Immature natural killer cell (primary cell): ENCODE measurements around the gene SMIM7. TPM values are rescaled to one million over a fixed set of nuclear protein-coding genes. Genes with fewer than 3 reads are reported as not detected.

ENCODE experiments used
- DNase-seq, 3 donors: peaks; one replicate each; pipeline ENCODE4 v3.0.0; 2022; ENCODE audit warnings: mixed read lengths in 1 of 3
- H3K27ac Mint-ChIP-seq, 6 donors: one replicate each; pipeline ENCODE4 v1.8.0; 2020; ENCODE audit warnings: mixed read lengths in 6 of 6, mild to moderate bottlenecking in 5 of 6, inconsistent platforms in 4 of 6, moderate library complexity in 3 of 6
- H3K27me3 Mint-ChIP-seq, 3 donors: one replicate each; pipeline ENCODE4 v1.8.0; 2020 to 2021; ENCODE audit warnings: low read depth in 3 of 3, mild to moderate bottlenecking in 3 of 3, mixed read lengths in 3 of 3, moderate library complexity in 3 of 3, inconsistent platforms in 1 of 3
- H3K36me3 Mint-ChIP-seq, 3 donors: one replicate each; pipeline ENCODE4 v1.8.0; 2020; ENCODE audit warnings: mixed read lengths in 3 of 3, inconsistent platforms in 2 of 3, mild to moderate bottlenecking in 2 of 3
- H3K4me1 Mint-ChIP-seq, 2 donors: one replicate each; pipeline ENCODE4 v1.8.0; 2020; ENCODE audit warnings: inconsistent platforms in 2 of 2, mild to moderate bottlenecking in 2 of 2, mixed read lengths in 2 of 2, moderate library complexity in 1 of 2
- H3K4me3 Mint-ChIP-seq, 5 donors: one replicate each; pipeline ENCODE4 v1.8.0; 2020; ENCODE audit warnings: mild to moderate bottlenecking in 5 of 5, mixed read lengths in 5 of 5, inconsistent platforms in 3 of 5, moderate library complexity in 3 of 5
- H3K9me3 Mint-ChIP-seq, 6 donors: one replicate each; pipeline ENCODE4 v1.8.0; 2020; ENCODE audit warnings: mild to moderate bottlenecking in 6 of 6, mixed read lengths in 6 of 6, inconsistent platforms in 4 of 6, moderate library complexity in 3 of 6
- polyA plus RNA-seq, 3 donors: library from polyadenylated mRNA; unstranded; fragments of 300-500 nt; fragmentation: Illumina TruSeq; gene quantifications; one replicate each; pipeline ENCODE4 v1.2.3, GENCODE V29; 2021

Gene SMIM7
- polyA plus RNA-seq, 3 donors from 2014 or later = 66.3 to 82.2 (median 67.7) TPM

- Mint-ChIP-seq H3K27me3 (peaks cover 5 to 10% (median 5%) of the 10 kb centered on the region in 3 donors), H3K36me3 (peaks cover 0 to 5% (median 4%) of the 10 kb centered on the region in 3 donors), H3K27ac (peak overlapping the region in 5 of 6 donors; percentile 17 to 85 (median 58)), H3K4me1 (peaks cover 55 to 68% of the 10 kb centered on the region in 2 donors), H3K9me3 (no peaks in the 10 kb centered on the region), H3K4me3 (peak overlapping the region in 4 of 5 donors; percentile 8 to 89 (median 14))
- no peak for DNase-seq
Measured at GRCh38 chr19:16625163-16625958, 34.6 kb downstream of the SMIM7 start.

- peaks cover 63 to 76% of the 10 kb centered on the region in 2 donors for H3K4me1 Mint-ChIP-seq
- peak overlapping the region in 1 of 6 donors; percentile 29 for H3K27ac Mint-ChIP-seq
- no peaks in the 10 kb centered on the region for H3K9me3 Mint-ChIP-seq
- peaks cover 0 to 5% (median 4%) of the 10 kb centered on the region in 3 donors for H3K36me3 Mint-ChIP-seq
- H3K27me3 Mint-ChIP-seq = peaks cover 5 to 13% (median 7%) of the 10 kb centered on the region in 3 donors
- no peak overlapping the region for H3K4me3 Mint-ChIP-seq
- DNase-seq = no peak
Measured at GRCh38 chr19:16624236-16624635, 35.7 kb downstream of the SMIM7 start.

- Mint-ChIP-seq H3K4me1 (peaks cover 64 to 77% of the 10 kb centered on the region in 2 donors), H3K9me3 (no peaks in the 10 kb centered on the region), H3K36me3 (peaks cover 0 to 5% (median 4%) of the 10 kb centered on the region in 3 donors), H3K27me3 (peaks cover 5 to 14% (median 7%) of the 10 kb centered on the region in 3 donors), H3K27ac (peak overlapping the region in 2 of 6 donors; percentile 7 to 31), H3K4me3 (no peak overlapping the region)
- DNase-seq = no peak
Measured at GRCh38 chr19:16623576-16623975, 36.4 kb downstream of the SMIM7 start.

- no peaks in the 10 kb centered on the region for H3K9me3 Mint-ChIP-seq
- H3K4me1 Mint-ChIP-seq = peaks cover 68 to 82% of the 10 kb centered on the region in 2 donors
- H3K36me3 Mint-ChIP-seq = peaks cover 0 to 5% (median 4%) of the 10 kb centered on the region in 3 donors
- peaks cover 1 to 15% (median 7%) of the 10 kb centered on the region in 3 donors for H3K27me3 Mint-ChIP-seq
- H3K27ac Mint-ChIP-seq = peak overlapping the region in 1 of 6 donors; percentile 7
- no peak overlapping the region for H3K4me3 Mint-ChIP-seq
- DNase-seq = no peak
Measured at GRCh38 chr19:16623066-16623465, 36.9 kb downstream of the SMIM7 start.

GRCh38 chr19:16621165-16621800 is 38.7 kb downstream of the SMIM7 start:
- H3K9me3 Mint-ChIP-seq = no peaks in the 10 kb centered on the region
- H3K36me3 Mint-ChIP-seq = peaks cover 0 to 5% (median 4%) of the 10 kb centered on the region in 3 donors
- DNase-seq = no peak
- H3K27me3 Mint-ChIP-seq = peaks cover 0 to 13% (median 3%) of the 10 kb centered on the region in 3 donors
- H3K4me3 Mint-ChIP-seq = no peak overlapping the region
- peaks cover 76 to 89% of the 10 kb centered on the region in 2 donors for H3K4me1 Mint-ChIP-seq
- H3K27ac Mint-ChIP-seq = peak overlapping the region in 3 of 6 donors; percentile 14 to 61 (median 16)

GRCh38 chr19:16620584-16620983 is 39.4 kb downstream of the SMIM7 start:
- H3K36me3 Mint-ChIP-seq = peaks cover 0 to 4% (median 4%) of the 10 kb centered on the region in 3 donors
- H3K27me3 Mint-ChIP-seq = peaks cover 0 to 13% (median 4%) of the 10 kb centered on the region in 3 donors
- no peak for DNase-seq
- no peaks in the 10 kb centered on the region for H3K9me3 Mint-ChIP-seq
- H3K27ac Mint-ChIP-seq = peak overlapping the region in 3 of 6 donors; percentile 1 to 33 (median 14)
- H3K4me3 Mint-ChIP-seq = no peak overlapping the region
- H3K4me1 Mint-ChIP-seq = peaks cover 76 to 89% of the 10 kb centered on the region in 2 donors

- Mint-ChIP-seq H3K27ac (peak overlapping the region; percentile 3 to 84 (median 45)), H3K4me3 (peak overlapping the region in 4 of 5 donors; percentile 41 to 47 (median 41)), H3K36me3 (no peaks in the 10 kb centered on the region), H3K27me3 (peaks cover 0 to 13% (median 4%) of the 10 kb centered on the region in 3 donors), H3K4me1 (peaks cover 77 to 89% of the 10 kb centered on the region in 2 donors), H3K9me3 (no peaks in the 10 kb centered on the region)
- DNase-seq = no peak
Measured at GRCh38 chr19:16620018-16620417, 39.9 kb downstream of the SMIM7 start.

GRCh38 chr19:16619457-16619856 is 40.5 kb downstream of the SMIM7 start:
- peaks cover 0 to 13% (median 4%) of the 10 kb centered on the region in 3 donors for H3K27me3 Mint-ChIP-seq
- no peaks in the 10 kb centered on the region for H3K36me3 Mint-ChIP-seq
- H3K4me3 Mint-ChIP-seq = peak overlapping the region; percentile 38 to 73 (median 41)
- peak overlapping the region; percentile 44 to 84 (median 69) for H3K27ac Mint-ChIP-seq
- H3K9me3 Mint-ChIP-seq = no peaks in the 10 kb centered on the region
- peaks cover 81 to 92% of the 10 kb centered on the region in 2 donors for H3K4me1 Mint-ChIP-seq
- peak in 2 of 3 donors; percentile 21 to 22 for DNase-seq

GRCh38 chr19:16618248-16618647 is 41.7 kb downstream of the SMIM7 start:
- Mint-ChIP-seq H3K4me3 (peak overlapping the region in 1 of 5 donors; percentile 18), H3K4me1 (peaks cover 85 to 91% of the 10 kb centered on the region in 2 donors), H3K27me3 (peaks cover 0 to 13% (median 5%) of the 10 kb centered on the region in 3 donors), H3K27ac (peak overlapping the region in 4 of 6 donors; percentile 20 to 53 (median 35)), H3K9me3 (no peaks in the 10 kb centered on the region), H3K36me3 (no peaks in the 10 kb centered on the region)
- no peak for DNase-seq

- Mint-ChIP-seq H3K4me3 (no peak overlapping the region), H3K36me3 (no peaks in the 10 kb centered on the region), H3K27ac (peak overlapping the region in 4 of 6 donors; percentile 19 to 70 (median 38)), H3K27me3 (peaks cover 0 to 11% (median 5%) of the 10 kb centered on the region in 3 donors), H3K9me3 (no peaks in the 10 kb centered on the region), H3K4me1 (peaks cover 89 to 95% of the 10 kb centered on the region in 2 donors)
- no peak for DNase-seq
Measured at GRCh38 chr19:16615808-16616207, 44.1 kb downstream of the SMIM7 start.

GRCh38 chr19:16614941-16615340 is 45.0 kb downstream of the SMIM7 start:
- no peak for DNase-seq
- Mint-ChIP-seq H3K9me3 (no peaks in the 10 kb centered on the region), H3K4me3 (peak overlapping the region in 2 of 5 donors; percentile 27 to 61), H3K27ac (peak overlapping the region; percentile 14 to 83 (median 47)), H3K27me3 (peaks cover 0 to 9% (median 5%) of the 10 kb centered on the region in 3 donors), H3K36me3 (no peaks in the 10 kb centered on the region), H3K4me1 (peaks cover 84 to 93% of the 10 kb centered on the region in 2 donors)

- Mint-ChIP-seq H3K36me3 (no peaks in the 10 kb centered on the region), H3K9me3 (no peaks in the 10 kb centered on the region), H3K4me3 (no peak overlapping the region), H3K27ac (peak overlapping the region in 1 of 6 donors; percentile 67), H3K27me3 (peaks cover 0 to 6% (median 3%) of the 10 kb centered on the region in 3 donors), H3K4me1 (peaks cover 77 to 89% of the 10 kb centered on the region in 2 donors)
- no peak for DNase-seq
Measured at GRCh38 chr19:16613841-16614240, 46.1 kb downstream of the SMIM7 start.

GRCh38 chr19:16612636-16613035 is 47.3 kb downstream of the SMIM7 start:
- peaks cover 0 to 3% (median 0%) of the 10 kb centered on the region in 3 donors for H3K27me3 Mint-ChIP-seq
- no peak overlapping the region for H3K4me3 Mint-ChIP-seq
- H3K4me1 Mint-ChIP-seq = peaks cover 77 to 90% of the 10 kb centered on the region in 2 donors
- no peaks in the 10 kb centered on the region for H3K36me3 Mint-ChIP-seq
- peak overlapping the region in 2 of 6 donors; percentile 49 for H3K27ac Mint-ChIP-seq
- no peak for DNase-seq
- H3K9me3 Mint-ChIP-seq = no peaks in the 10 kb centered on the region
